Tibial nerve (tissue), 4 donors: ENCODE measurements around the gene C1QTNF6. TPM values are rescaled to one million over a fixed set of nuclear protein-coding genes. Genes with fewer than 3 reads are reported as not detected.

Experiments
- DNase-seq, 2 donors: peaks; one replicate each; pipeline ENCODE4 v3.0.0-alpha.2; 2019; ENCODE audit warnings: low spot score in 2 of 2
- H3K27ac ChIP-seq, 4 donors: fragments of 200-600 bp; sonication (generic) in 3 of 4; one replicate each; pipeline ENCODE4 v1.5.1; 2017 to 2019; ENCODE audit warnings: mild to moderate bottlenecking in 1 of 4
- H3K27me3 ChIP-seq, 2 donors: fragments of 200-600 bp; sonication (generic) in 1 of 2; one replicate each; pipeline versions ENCODE4 v1.5.1 to v1.6.0; 2017 to 2019
- H3K36me3 ChIP-seq, 3 donors: fragments of 200-600 bp; sonication (generic); one replicate each; pipeline ENCODE4 v1.5.1; 2018 to 2019
- H3K4me1 ChIP-seq, 4 donors: fragments of 200-600 bp; sonication (generic) in 3 of 4; one replicate each; pipeline ENCODE4 v1.5.1; 2017 to 2019
- H3K4me3 ChIP-seq, 4 donors: fragments of 200-600 bp; sonication (generic) in 3 of 4; one replicate each; pipeline ENCODE4 v1.5.1; 2017 to 2019; ENCODE audit warnings: mild to moderate bottlenecking in 1 of 4, moderate library complexity in 1 of 4
- H3K9me3 ChIP-seq, 4 donors: fragments of 200-600 bp; sonication (generic) in 3 of 4; one replicate each; pipeline ENCODE4 v1.5.1; 2017 to 2019
- CTCF ChIP-seq, 5 experiments: fragments of 200-600 bp in 3 of 5; fragments of 450-650 bp in 2 of 5; sonication (generic) in 3 of 5; IDR thresholded peaks; one replicate each; pipeline ENCODE4 v1.5.1; 2016 to 2019; ENCODE audit warnings: antibody characterized with exemption in 5 of 5, mild to moderate bottlenecking in 3 of 5, moderate library complexity in 2 of 5
- EP300 ChIP-seq, 2 donors: sonication (generic); formaldehyde crosslinking; IDR thresholded peaks; one replicate each; pipeline ENCODE4 v1.6.1; 2017; ENCODE audit warnings: antibody characterized with exemption in 2 of 2, mild to moderate bottlenecking in 1 of 2
- POLR2A ChIP-seq, 2 donors: fragments of 450-650 bp; IDR thresholded peaks; one replicate each; pipeline ENCODE4 v1.6.1; 2017; ENCODE audit warnings: antibody characterized with exemption in 2 of 2, mild to moderate bottlenecking in 2 of 2, moderate library complexity in 2 of 2
- WGBS, 2 donors: methylation state at CpG; one replicate each; pipeline ENCODE4 v1.1.5; 2018; 5-methylcytosine and 5-hydroxymethylcytosine counted together
- total RNA-seq, 4 donors: library from RNA; depleted of rRNA; stranded (reverse); fragments of >200 nt; gene quantifications; one replicate each; pipeline ENCODE4 v1.1.0, GENCODE V29; 2016

Gene C1QTNF6
- total RNA-seq, 4 donors from 2014 or later: 2.6 to 3.9 (median 3.4) TPM

DNA sequence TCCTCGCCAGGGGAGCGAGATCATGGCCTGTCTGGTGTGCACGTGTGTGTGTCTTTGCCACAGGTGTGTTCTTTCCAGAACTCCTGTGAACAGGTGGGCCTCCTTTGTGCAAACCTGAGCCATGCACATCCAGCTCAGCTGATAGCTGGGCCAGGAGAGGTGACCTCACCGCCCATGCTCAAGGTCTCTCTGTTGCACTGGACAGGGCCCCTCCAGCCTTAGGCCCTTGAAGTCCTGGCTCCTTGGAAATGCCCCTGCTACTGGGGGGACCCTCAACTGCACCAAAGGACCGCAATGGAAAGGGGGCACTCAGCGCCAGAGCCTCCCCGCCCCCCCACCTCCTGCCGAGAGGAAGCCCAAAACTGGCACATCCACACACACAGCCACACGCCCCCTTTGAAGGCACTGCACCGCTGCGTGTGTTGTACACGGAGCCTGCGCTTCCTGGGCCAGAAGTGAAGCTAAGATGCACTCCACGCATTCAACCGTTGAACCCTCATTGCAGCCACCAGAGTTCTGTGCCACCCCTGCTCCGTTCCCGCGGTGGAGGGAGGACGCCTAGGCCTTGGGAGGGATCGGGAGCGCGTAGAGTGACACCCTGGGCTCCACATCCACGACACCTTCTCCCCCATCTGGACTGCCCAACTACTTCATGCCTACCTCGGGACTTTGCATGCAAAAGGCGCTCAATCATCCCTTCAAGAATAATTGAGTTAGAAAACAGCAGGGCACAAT is 21.9 kb downstream of the C1QTNF6 start:
- H3K36me3 ChIP-seq: no peaks in the 10 kb centered on the region
- no peaks in the 10 kb centered on the region for H3K27me3 ChIP-seq
- TF ChIP-seq CTCF (IDR thresholded peaks at IDR 0.05) (no peak), POLR2A (IDR thresholded peaks at IDR 0.05) (no peak), EP300 (IDR thresholded peaks at IDR 0.05) (no peak)
- no peak for DNase-seq
- WGBS, 2 donors: 57 to 64% methylated on average over 23 to 25 of the region's 25 CpGs
- H3K27ac ChIP-seq: peak overlapping the region in 1 of 4 donors; percentile 7
- peaks cover 0 to 17% (median 4%) of the 10 kb centered on the region in 4 donors for H3K4me1 ChIP-seq
- H3K4me3 ChIP-seq: no peak overlapping the region
- H3K9me3 ChIP-seq: peaks cover 0 to 4% (median 0%) of the 10 kb centered on the region in 4 donors

- no peak for DNase-seq
- 84 to 85% methylated on average over 9 of the region's 9 CpGs for WGBS, 2 donors
These were observed 23.0 kb downstream of the C1QTNF6 start for GRCh38 chr22:37165066-37165465.

GRCh38 chr22:37164505-37164887 is 23.6 kb downstream of the C1QTNF6 start:
- 73 to 80% methylated on average over 4 of the region's 5 CpGs for WGBS, 2 donors
- no peak overlapping the region for H3K27ac ChIP-seq
- peaks cover 0 to 8% (median 4%) of the 10 kb centered on the region in 4 donors for H3K4me1 ChIP-seq
- DNase-seq: no peak
- H3K9me3 ChIP-seq: peaks cover 0 to 4% (median 0%) of the 10 kb centered on the region in 4 donors
- H3K4me3 ChIP-seq: no peak overlapping the region
- no peaks in the 10 kb centered on the region for H3K36me3 ChIP-seq
- TF ChIP-seq CTCF (IDR thresholded peaks at IDR 0.05) (no peak), EP300 (IDR thresholded peaks at IDR 0.05) (no peak), POLR2A (IDR thresholded peaks at IDR 0.05) (no peak)
- H3K27me3 ChIP-seq: no peaks in the 10 kb centered on the region

More at GRCh38 chr22:37165066-37165465, 23.0 kb downstream of the C1QTNF6 start:
- no peak overlapping the region for H3K4me3 ChIP-seq
- peaks cover 0 to 4% (median 0%) of the 10 kb centered on the region in 4 donors for H3K9me3 ChIP-seq
- no peaks in the 10 kb centered on the region for H3K27me3 ChIP-seq
- no peak for TF ChIP-seq EP300 (IDR thresholded peaks at IDR 0.05)
- no peak for TF ChIP-seq CTCF (IDR thresholded peaks at IDR 0.05)
- TF ChIP-seq POLR2A (IDR thresholded peaks at IDR 0.05): no peak
- H3K4me1 ChIP-seq: peaks cover 0 to 8% (median 4%) of the 10 kb centered on the region in 4 donors
- no peaks in the 10 kb centered on the region for H3K36me3 ChIP-seq
- H3K27ac ChIP-seq: no peak overlapping the region

DNA sequence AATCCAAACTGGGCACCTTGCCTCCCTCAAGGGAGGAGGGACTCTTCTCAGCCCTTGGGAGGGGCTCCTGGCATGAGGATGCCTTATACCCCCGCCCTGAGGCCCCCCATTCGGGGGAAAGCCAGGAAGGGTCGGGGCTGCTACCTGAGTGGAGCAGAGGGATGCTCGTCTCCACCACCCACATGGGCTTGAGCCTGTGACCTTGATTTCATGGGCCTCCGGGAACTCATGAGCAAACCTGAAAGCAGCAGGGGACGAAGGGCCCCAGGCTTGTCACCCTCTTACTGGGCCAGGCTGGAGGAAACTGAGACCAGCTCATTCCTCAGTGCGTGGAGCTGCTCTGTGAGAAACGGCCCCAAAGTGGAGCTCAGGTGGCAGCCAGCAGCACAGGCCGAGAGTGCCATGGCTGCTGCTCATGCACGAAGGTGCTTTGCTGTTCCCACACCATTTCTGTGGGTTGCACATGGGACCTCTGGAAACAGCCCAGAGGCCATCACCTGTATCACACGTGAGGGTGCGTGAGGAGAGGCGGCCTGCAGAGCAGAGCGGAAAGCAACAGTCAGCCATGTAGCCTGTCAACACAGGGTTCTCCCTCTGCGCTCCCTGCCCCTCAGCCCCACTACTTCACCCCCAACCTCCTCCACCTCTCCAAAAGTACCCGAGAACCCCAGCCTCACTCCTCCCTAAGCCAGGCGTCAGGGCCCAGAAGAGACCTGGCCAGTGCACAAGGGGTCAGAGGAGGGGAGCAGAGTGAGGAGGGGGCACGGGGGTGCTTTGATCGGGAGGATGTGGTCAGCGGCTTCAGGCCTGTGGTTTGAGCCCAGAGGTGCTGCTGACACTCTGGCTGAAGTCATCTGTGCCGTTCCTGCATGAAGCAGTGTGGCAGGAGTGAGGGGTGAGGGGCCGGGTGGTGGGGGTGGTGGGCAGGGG is 24.2 kb downstream of the C1QTNF6 start:
- no peak for TF ChIP-seq CTCF (IDR thresholded peaks at IDR 0.05)
- no peak for TF ChIP-seq EP300 (IDR thresholded peaks at IDR 0.05)
- TF ChIP-seq POLR2A (IDR thresholded peaks at IDR 0.05): no peak
- Histone ChIP-seq H3K4me1 (peaks cover 0 to 8% (median 4%) of the 10 kb centered on the region in 4 donors), H3K27ac (peak overlapping the region in 1 of 4 donors; percentile 10), H3K27me3 (no peaks in the 10 kb centered on the region), H3K9me3 (peaks cover 0 to 4% (median 0%) of the 10 kb centered on the region in 4 donors), H3K36me3 (no peaks in the 10 kb centered on the region), H3K4me3 (no peak overlapping the region)
- 81 to 87% methylated on average over 17 to 22 of the region's 22 CpGs for WGBS, 2 donors
- DNase-seq: no peak
